ENCODE data around the gene GPD1. TPM values are rescaled to one million over a fixed set of nuclear protein-coding genes. Genes with fewer than 3 reads are reported as not detected.
A peak's percentile ranks its signal among the peaks of the same experiment; 100 is the strongest.

The GPD1 gene
- total RNA-seq (1 to 10 TPM in 4 of 5 donors, under 1 TPM in 1; 0.58 to 9.5 (median 5.9) TPM), polyA plus RNA-seq (1 to 10 TPM in 2 of 3 donors, under 1 TPM in 1; 0.65 to 1.6 (median 1.4) TPM)
- long read RNA-seq, donor 1, result 0 reads
- long read RNA-seq, donor 2, transcript GPD1-201 (8 exons, 3,082 nt), result major isoform, 7 of 7 reads
- long read RNA-seq, donor 2, partial matches to known transcripts, result 0 of 7 reads
- long read RNA-seq, donor 2, other reads (novel, unspliced or antisense), result 0 of 7 reads
- long read RNA-seq, donor 3, result 0 reads
- long read RNA-seq, donor 4, result 0 reads
- long read RNA-seq, donor 5, result 0 reads
- long read RNA-seq, donor 6, partial matches to known transcripts, result 0 of 3 reads
- long read RNA-seq, donor 6, other reads (novel, unspliced or antisense), result 0 of 3 reads
- long read RNA-seq, donor 7, partial matches to known transcripts, result 0 of 2 reads
- long read RNA-seq, donor 7, other reads (novel, unspliced or antisense), result 0 of 2 reads
- long read RNA-seq, donor 8, partial matches to known transcripts, result 0 of 1 reads
- long read RNA-seq, donor 8, other reads (novel, unspliced or antisense), result 0 of 1 reads
- long read RNA-seq, donor 9, result 0 reads
- long read RNA-seq, donor 10, result 0 reads

DNA sequence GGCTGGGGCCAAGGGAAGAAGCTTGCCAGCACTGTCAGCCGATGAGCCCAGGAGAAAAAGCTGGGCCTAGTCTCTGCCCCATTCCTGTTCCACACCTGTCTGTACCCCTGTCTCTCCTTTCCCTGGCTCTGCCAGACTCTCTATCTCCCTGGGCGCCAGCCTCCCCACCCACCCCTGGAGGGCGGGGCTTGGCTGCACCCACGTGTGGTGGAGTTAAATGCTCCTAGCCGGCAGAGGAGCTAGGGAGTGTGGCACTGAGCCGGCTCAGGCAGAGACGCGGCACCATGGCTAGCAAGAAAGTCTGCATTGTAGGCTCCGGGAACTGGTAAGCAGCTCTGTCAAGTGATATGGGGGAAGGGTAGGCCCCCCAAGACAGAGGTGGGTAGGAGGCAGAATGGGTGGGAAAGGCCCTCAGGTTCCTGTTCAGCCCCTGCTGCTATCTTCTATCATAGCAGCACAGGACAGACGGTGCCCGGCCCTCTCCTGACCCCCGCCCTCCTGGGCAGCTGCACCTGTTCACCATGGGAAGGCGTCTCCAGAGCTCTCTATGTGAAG, at the start of gene GPD1:
TSS of gene GPD1 (plus strand) at position 242 of the 555 bp plus-strand sequence. CDS start at position 285, 43 bp downstream.
- TF ChIP-seq EP300 (IDR thresholded peaks at IDR 0.05), result no peak
- TF ChIP-seq CTCF (IDR thresholded peaks at IDR 0.05), result no peak
- no peak for TF ChIP-seq POLR2A (IDR thresholded peaks at IDR 0.05)
- TF ChIP-seq POLR2AphosphoS5 (IDR thresholded peaks at IDR 0.05), result peak in 2 of 3 donors; percentile 81
- peak within 1 kb of the TSS in 2 of 4 donors; percentile 12 to 18 for H3K4me3 ChIP-seq
- peaks cover 14 to 30% (median 25%) of the 10 kb centered on the region in 4 donors for H3K36me3 ChIP-seq
- peaks cover 13 to 31% (median 24%) of the 10 kb centered on the region in 4 donors for H3K4me1 ChIP-seq
- 14 to 25% (median 22%) methylated on average over 9 to 13 of the region's 13 CpGs for WGBS, 5 donors
- peak within 1 kb of the TSS in 3 of 5 donors; percentile 20 to 50 (median 47) for H3K27ac ChIP-seq
- peak; percentile 90 to 91 for DNase-seq
- no peaks in the 10 kb centered on the region for H3K27me3 ChIP-seq
- H3K9me3 ChIP-seq, result no peaks in the 10 kb centered on the region
- intact Hi-C loops (cut with DNase I; ENCODE audit: low total_unique reads), result loop anchor here (10.0 kb wide), 1 partner anchor 71 kb away; no protein-coding TSS in a partner anchor

GRCh38 chr12:50055831-50056638, 47.8 kb upstream of the GPD1 start:
- Histone ChIP-seq H3K27me3 (peaks cover 0 to 26% (median 10%) of the 10 kb centered on the region in 3 donors), H3K9me3 (no peaks in the 10 kb centered on the region), H3K4me1 (peaks cover 19 to 43% (median 35%) of the 10 kb centered on the region in 4 donors), H3K36me3 (no peaks in the 10 kb centered on the region), H3K27ac (no peak overlapping the region), H3K4me3 (peak overlapping the region in 1 of 4 donors; percentile 61)
- WGBS, 5 donors, result 13 to 19% (median 14%) methylated on average over 17 of the region's 17 CpGs
- intact Hi-C loops (cut with DNase I; ENCODE audit: low total_unique reads), result loop anchor here (5.0 kb wide), 1 partner anchor 89 kb away; no protein-coding TSS in a partner anchor
- DNase-seq, result peak; percentile 46 to 77
- TF ChIP-seq CTCF (IDR thresholded peaks at IDR 0.05) (peak in 5 of 7 experiments; percentile 71 to 98 (median 91)), POLR2A (IDR thresholded peaks at IDR 0.05) (no peak)

GRCh38 chr12:50056639-50056976, 47.2 kb upstream of the GPD1 start:
- TF ChIP-seq POLR2A (IDR thresholded peaks at IDR 0.05) (no peak), CTCF (IDR thresholded peaks at IDR 0.05) (no peak), EP300 (IDR thresholded peaks at IDR 0.05) (no peak), POLR2AphosphoS5 (IDR thresholded peaks at IDR 0.05) (no peak)
- 20 to 30% (median 26%) methylated on average over 3 of the region's 3 CpGs for WGBS, 5 donors
- H3K27me3 ChIP-seq, result peaks cover 0 to 26% (median 10%) of the 10 kb centered on the region in 3 donors
- H3K27ac ChIP-seq, result no peak overlapping the region
- H3K4me1 ChIP-seq, result peaks cover 14 to 40% (median 34%) of the 10 kb centered on the region in 4 donors
- H3K9me3 ChIP-seq, result no peaks in the 10 kb centered on the region
- no peaks in the 10 kb centered on the region for H3K36me3 ChIP-seq
- H3K4me3 ChIP-seq, result peak overlapping the region; percentile 61 to 76 (median 66)
- DNase-seq, result no peak
- intact Hi-C loops (cut with DNase I; ENCODE audit: low total_unique reads), result loop anchor here (5.0 kb wide), 1 partner anchor 89 kb away; no protein-coding TSS in a partner anchor
